Measurements from ENCODE around the gene COL16A1.

GRCh38 chr1:31615939-31616338 is 87.9 kb downstream of the COL16A1 start:
- no peak for TF ChIP-seq TBP (CRISPR knock-in tag; IDR thresholded peaks at IDR 0.05)
- no peak for TF ChIP-seq ZSCAN20 (CRISPR knock-in tag; IDR thresholded peaks at IDR 0.05; ENCODE audit: borderline replicate concordance)
- TF ChIP-seq ZNF619 (CRISPR knock-in tag; IDR thresholded peaks at IDR 0.05) = no peak
- no peak for TF ChIP-seq ZNF543 (CRISPR knock-in tag; IDR thresholded peaks at IDR 0.05)
- no peak for TF ChIP-seq CTCF (CRISPR knock-in tag; IDR thresholded peaks at IDR 0.05)
- no peak for TF ChIP-seq ZNF740 (CRISPR knock-in tag; IDR thresholded peaks at IDR 0.05)
- no peak for TF ChIP-seq SMAD1 (CRISPR knock-in tag; IDR thresholded peaks at IDR 0.05; ENCODE audit: borderline replicate concordance, low read depth)
- TF ChIP-seq KMT2B (CRISPR knock-in tag; IDR thresholded peaks at IDR 0.05) = no peak
- no peak for TF ChIP-seq ZSCAN12 (CRISPR knock-in tag; IDR thresholded peaks at IDR 0.05)
- no peak for TF ChIP-seq ZNF607 (CRISPR knock-in tag; IDR thresholded peaks at IDR 0.05; ENCODE audit: borderline replicate concordance)
- no peak for TF ChIP-seq RERE (CRISPR knock-in tag; IDR thresholded peaks at IDR 0.05; ENCODE audit: low read depth)
- no peak for TF ChIP-seq FOXA1 (IDR thresholded peaks at IDR 0.05)
- no peak for TF ChIP-seq FOXA1 (CRISPR knock-in tag; IDR thresholded peaks at IDR 0.05)
- no peak for TF ChIP-seq HMG20B (CRISPR knock-in tag; conservative IDR thresholded peaks at IDR 0.05)
